K562 (cell line): Measurements from ENCODE around the gene ZMAT3. TPM values are rescaled to one million over a fixed set of nuclear protein-coding genes. Genes with fewer than 3 reads are reported as not detected.

Experiments used
- ATAC-seq: fragments of 200-7000 bp; cut with Tn5 transposase; 3 replicates; pipeline ENCODE4 v1.9.1; 2020; ENCODE audit warnings: moderate library complexity
- BruUV-seq: library from RNA; stranded (reverse); fragments of 400-500 nt; replicated peaks from 2 replicates; lab custom pipeline; 2021; lab: Mats Ljungman, UMichigan
- CTCF ChIA-PET: fragments of 300-600 bp; formaldehyde crosslinking; extraction: SDS; loops from one replicate; lab custom pipeline; 2021; ENCODE audit warnings: low intra/inter-chr PET ratio; lab: Yijun Ruan, JAX
- POLR2A ChIA-PET: fragments of 300-600, 350-650 bp; sonication (Branson Sonifier 250); formaldehyde crosslinking; extraction: SDS; loops from one replicate; lab custom pipeline; 2021; ENCODE audit warnings: antibody characterized with exemption, inconsistent platforms; lab: Yijun Ruan, JAX
- DNase-seq, 4 experiments: peaks; one replicate each; pipeline versions ENCODE4 v3.0.0 to v3.0.0-alpha.2; 2011 to 2018; ENCODE audit warnings: low spot score in 3 of 4, mixed read lengths in 3 of 4; ENCODE audit errors: extremely low read depth in 1 of 4
- FAIRE-seq: peaks from 2 replicates; lab custom pipeline; 2011; peaks lifted over from hg19 to GRCh38; lab: Jason Lieb, UNC
- H2AFZ ChIP-seq: 2 replicates; pipeline ENCODE4 v1.6.0; 2011; ENCODE audit warnings: low read depth, low read length, control low read depth, inconsistent platforms
- H3K27ac ChIP-seq: fragments of 200-600 bp; 3 replicates; pipeline ENCODE4 v1.8.0; 2011; ENCODE audit warnings: low read depth, mild to moderate bottlenecking, control low read depth, inconsistent platforms, low read length, moderate library complexity, mixed read lengths; ENCODE audit errors: extremely low read depth
- H3K27me3 ChIP-seq, 2 experiments: fragments of 300-600 bp in 1 of 2; 2 replicates in 1 of 2; 3 replicates in 1 of 2; pipeline versions ENCODE4 v1.6.0 to v1.8.0; 2011; ENCODE audit warnings: inconsistent platforms in 2 of 2, low read length in 2 of 2, mild to moderate bottlenecking in 1 of 2, mixed read lengths in 1 of 2, moderate library complexity in 1 of 2; ENCODE audit not compliant: control insufficient read depth in 2 of 2, insufficient read depth in 2 of 2
- H3K36me3 ChIP-seq: fragments of 300-600 bp; 3 replicates; pipeline ENCODE4 v1.8.0; 2011; ENCODE audit warnings: mild to moderate bottlenecking, low read length, inconsistent platforms; ENCODE audit not compliant: control insufficient read depth, insufficient read depth
- H3K4me1 ChIP-seq, 2 experiments: fragments of 200-600 bp in 1 of 2; replicated peaks in 1 of 2; 2 replicates in 1 of 2; 3 replicates in 1 of 2; pipeline versions ENCODE4 v1.5.1 to v1.8.0; 2011; ENCODE audit warnings: inconsistent platforms in 2 of 2, low read length in 2 of 2, mild to moderate bottlenecking in 1 of 2, mixed read lengths in 1 of 2, moderate library complexity in 1 of 2; ENCODE audit not compliant: control insufficient read depth in 2 of 2, insufficient read depth in 2 of 2
- H3K4me2 ChIP-seq: 2 replicates; pipeline ENCODE4 v1.6.1; 2011; ENCODE audit warnings: low read length, control low read depth, inconsistent platforms, mixed read lengths; ENCODE audit not compliant: insufficient read depth
- H3K4me3 ChIP-seq: fragments of 200-600 bp; sonication (generic), shearing (Covaris generic); 2 replicates; pipeline ENCODE4 v1.5.1; 2016; ENCODE audit warnings: control low read depth, inconsistent platforms
- H3K79me2 ChIP-seq: fragments of 200-600 bp; 3 replicates; pipeline ENCODE4 v1.8.0; 2011; ENCODE audit warnings: low read length, inconsistent platforms; ENCODE audit not compliant: control insufficient read depth, insufficient read depth
- H3K9ac ChIP-seq, 2 experiments: 2 replicates each; pipeline versions ENCODE4 v1.6.0 to v1.6.1; 2011; ENCODE audit warnings: low read depth in 2 of 2, low read length in 2 of 2, control low read depth in 1 of 2, inconsistent platforms in 1 of 2, mild to moderate bottlenecking in 1 of 2, mixed read lengths in 1 of 2; ENCODE audit not compliant: insufficient read depth in 1 of 2
- H3K9me1 ChIP-seq: one replicate; pipeline ENCODE4 v1.6.0; 2011; ENCODE audit warnings: inconsistent platforms, mild to moderate bottlenecking, low read length, moderate library complexity; ENCODE audit not compliant: control insufficient read depth, insufficient read depth
- H3K9me3 ChIP-seq: replicated peaks from 2 replicates; pipeline ENCODE4 v1.5.1; 2011; ENCODE audit warnings: low read depth, low read length, inconsistent platforms; ENCODE audit not compliant: control insufficient read depth, insufficient read depth
- H4K20me1 ChIP-seq: replicated peaks from 2 replicates; pipeline ENCODE4 v1.6.1; 2011; ENCODE audit warnings: low read length, inconsistent platforms, mixed read lengths; ENCODE audit not compliant: control insufficient read depth, insufficient read depth
- ARNT ChIP-seq, 2 experiments: fragments of 450-650 bp; IDR thresholded peaks; 2 replicates each; pipeline ENCODE4 v1.6.1; 2016; ENCODE audit warnings: mild to moderate bottlenecking in 1 of 2
- CC2D1A ChIP-seq: fragments of 450-650 bp; IDR thresholded peaks from 2 replicates; pipeline ENCODE4 v1.6.1; 2017; ENCODE audit warnings: mild to moderate bottlenecking
- HMG20B ChIP-seq: fragments of 250-450 bp; sonication (Bioruptor Pico); IDR thresholded peaks from 2 replicates; pipeline ENCODE4 v1.5.0; 2021; ENCODE audit warnings: mild to moderate bottlenecking
- KLF10 ChIP-seq: fragments of 250-450 bp; sonication (Bioruptor Pico); IDR thresholded peaks from 2 replicates; pipeline ENCODE4 v1.6.1; 2021; ENCODE audit warnings: matching md5 sums
- KLF13 ChIP-seq: fragments of 450-650 bp; IDR thresholded peaks from 2 replicates; pipeline ENCODE4 v1.6.1; 2016; ENCODE audit warnings: missing genetic modification characterization, low read depth, mild to moderate bottlenecking, missing compliant biosample characterization, moderate library complexity, borderline replicate concordance
- RBM22 ChIP-seq: fragments of 200-400 bp; formaldehyde crosslinking; IDR thresholded peaks from 2 replicates; pipeline ENCODE4 v1.6.1; 2018; ENCODE audit warnings: low read length, low read depth; ENCODE audit not compliant: poor library complexity, severe bottlenecking
- SAFB ChIP-seq: fragments of 200-400 bp; formaldehyde crosslinking; IDR thresholded peaks from 2 replicates; pipeline ENCODE4 v1.6.1; 2017; ENCODE audit warnings: low read depth, low read length, borderline replicate concordance
- SIRT6 ChIP-seq: IDR thresholded peaks from one replicate; pipeline ENCODE4 v1.6.1; 2012; ENCODE audit warnings: low read depth, mild to moderate bottlenecking, control low read depth, inconsistent platforms, low read length, moderate library complexity
- SUPT5H ChIP-seq: fragments of 450-650 bp; IDR thresholded peaks from 2 replicates; pipeline ENCODE4 v1.6.1; 2016
- TSC22D4 ChIP-seq: fragments of 450-650 bp; IDR thresholded peaks from 2 replicates; pipeline ENCODE4 v1.6.1; 2016; ENCODE audit warnings: missing genetic modification characterization, missing biosample characterization, control low read depth
- ZBED1 ChIP-seq: IDR thresholded peaks from 2 replicates; pipeline ENCODE4 v1.6.1; 2014
- ZNF444 ChIP-seq: fragments of 250-450 bp; sonication (Bioruptor Pico); IDR thresholded peaks from 2 replicates; pipeline ENCODE4 v1.4.0; 2020; ENCODE audit warnings: mild to moderate bottlenecking, moderate library complexity
- ZNF586 ChIP-seq: fragments of 450-650 bp; formaldehyde crosslinking; conservative IDR thresholded peaks from 2 replicates; pipeline ENCODE4 v1.4.0; 2020; ENCODE audit warnings: mild to moderate bottlenecking, moderate library complexity
- WGBS: fragments of 100-300 bp; shearing (Covaris generic); methylation state at CpG from one replicate; pipeline ENCODE4 v1.1.6; 2016; ENCODE audit warnings: low coverage, mixed read lengths; ENCODE audit not compliant: insufficient coverage; ENCODE audit errors: missing lambda C conversion rate; 5-methylcytosine and 5-hydroxymethylcytosine counted together
- in situ Hi-C: fragments of 300-500 bp; cut with MboI; formaldehyde crosslinking; loops from 4 replicates; pipeline ENCODE4 v1.15.0; 2018; ENCODE audit warnings: inconsistent platforms, mixed read lengths
- intact Hi-C: fragments of 100-400 bp; cut with micrococcal nuclease; formaldehyde crosslinking; loops from 2 replicates; pipeline ENCODE4 v1.14.2; 2022
- polyA plus RNA-seq, 8 experiments: library from polyadenylated mRNA; depleted of rRNA in 4 of 8; stranded (reverse) in 5 of 8; unstranded in 3 of 8; fragments of >200 nt; fragmentation: Nextera tagmentation in 2 of 8; fragmentation: Illumina TruSeq in 1 of 8; extraction: Ambion mirVana in 2 of 8; extraction: Trizol in 1 of 8; gene quantifications; 2 replicates each; pipeline versions ENCODE4 v1.2.1 to v1.2.3, GENCODE V29; 2011 to 2014; ENCODE audit warnings: inconsistent platforms in 1 of 8, missing spikeins in 1 of 8
- total RNA-seq, 7 experiments: library from RNA; depleted of rRNA in 6 of 7; stranded (reverse); fragments of >200 nt in 6 of 7; fragmentation: Illumina TruSeq in 2 of 7; extraction: Trizol in 2 of 7; gene quantifications; 2 replicates each; pipeline versions ENCODE4 v1.2.1 to v1.2.3, GENCODE V29; 2011 to 2021; ENCODE audit warnings: low replicate concordance in 1 of 7
- TF ChIP-seq, protein P1 (sequence below): IDR thresholded peaks from 2 replicates; pipeline ENCODE4 v1.6.1; 2011; ENCODE audit warnings: borderline replicate concordance, low read depth, mild to moderate bottlenecking, moderate library complexity, low read length; ENCODE audit not compliant: insufficient read depth, poor library complexity, severe bottlenecking
- TF ChIP-seq, protein P2 (sequence below): sonication (generic); formaldehyde crosslinking; IDR thresholded peaks from 2 replicates; pipeline ENCODE4 v1.5.0; 2020; ENCODE audit warnings: missing genetic modification reagents
- TF ChIP-seq, protein P3 (sequence below): IDR thresholded peaks from 2 replicates; pipeline ENCODE4 v1.6.1; 2011; ENCODE audit not compliant: insufficient read length; ENCODE audit errors: extremely low read depth
- TF ChIP-seq, protein P4 (sequence below): fragments of 450-650 bp; formaldehyde crosslinking; IDR thresholded peaks from 2 replicates; pipeline ENCODE4 v1.4.0; 2020; ENCODE audit warnings: mild to moderate bottlenecking, mixed read lengths

The ZMAT3 gene
- total and polyA plus RNA-seq, 9 of the 15 experiments (the other 6 are each of a cell fraction or from before 2014, with no cell fraction given) = 0.87 to 5.1 (median 3.9) TPM

DNA sequence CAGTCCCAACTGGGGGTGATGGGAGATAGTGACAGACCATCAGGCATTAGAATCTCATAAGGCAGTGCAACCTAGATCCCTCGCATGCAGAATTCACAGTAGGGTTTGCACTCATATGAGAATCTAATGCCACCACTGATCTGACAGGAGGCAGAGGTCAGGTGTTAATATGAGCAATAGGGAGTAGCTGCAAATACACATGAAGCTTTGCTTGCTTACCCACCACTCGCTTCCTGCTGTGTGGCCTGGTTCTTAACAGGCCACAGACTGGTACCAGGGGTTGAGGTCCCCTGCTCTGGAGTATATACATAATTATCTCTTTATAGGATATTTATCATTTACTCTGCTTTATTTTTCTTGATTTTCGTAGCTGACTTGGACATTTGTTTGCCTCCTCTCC is 36.0 kb upstream of the ZMAT3 start:
- TF ChIP-seq RBM22 (no peak), KLF13 (tag) (no peak), SIRT6 (no peak), SUPT5H (no peak), TSC22D4 (tag) (no peak), ZNF444 (CRISPR knock-in tag) (no peak), ARNT (IDR thresholded peaks at IDR 0.05) (no peak), SAFB (no peak), KLF10 (CRISPR knock-in tag) (no peak), HMG20B (CRISPR knock-in tag) (no peak), ZBED1 (no peak), ZNF586 (CRISPR knock-in tag) (no peak), CC2D1A (no peak)
- TF ChIP-seq, protein P1, sequence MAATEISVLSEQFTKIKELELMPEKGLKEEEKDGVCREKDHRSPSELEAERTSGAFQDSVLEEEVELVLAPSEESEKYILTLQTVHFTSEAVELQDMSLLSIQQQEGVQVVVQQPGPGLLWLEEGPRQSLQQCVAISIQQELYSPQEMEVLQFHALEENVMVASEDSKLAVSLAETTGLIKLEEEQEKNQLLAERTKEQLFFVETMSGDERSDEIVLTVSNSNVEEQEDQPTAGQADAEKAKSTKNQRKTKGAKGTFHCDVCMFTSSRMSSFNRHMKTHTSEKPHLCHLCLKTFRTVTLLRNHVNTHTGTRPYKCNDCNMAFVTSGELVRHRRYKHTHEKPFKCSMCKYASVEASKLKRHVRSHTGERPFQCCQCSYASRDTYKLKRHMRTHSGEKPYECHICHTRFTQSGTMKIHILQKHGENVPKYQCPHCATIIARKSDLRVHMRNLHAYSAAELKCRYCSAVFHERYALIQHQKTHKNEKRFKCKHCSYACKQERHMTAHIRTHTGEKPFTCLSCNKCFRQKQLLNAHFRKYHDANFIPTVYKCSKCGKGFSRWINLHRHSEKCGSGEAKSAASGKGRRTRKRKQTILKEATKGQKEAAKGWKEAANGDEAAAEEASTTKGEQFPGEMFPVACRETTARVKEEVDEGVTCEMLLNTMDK = no peak
- TF ChIP-seq, protein P2, sequence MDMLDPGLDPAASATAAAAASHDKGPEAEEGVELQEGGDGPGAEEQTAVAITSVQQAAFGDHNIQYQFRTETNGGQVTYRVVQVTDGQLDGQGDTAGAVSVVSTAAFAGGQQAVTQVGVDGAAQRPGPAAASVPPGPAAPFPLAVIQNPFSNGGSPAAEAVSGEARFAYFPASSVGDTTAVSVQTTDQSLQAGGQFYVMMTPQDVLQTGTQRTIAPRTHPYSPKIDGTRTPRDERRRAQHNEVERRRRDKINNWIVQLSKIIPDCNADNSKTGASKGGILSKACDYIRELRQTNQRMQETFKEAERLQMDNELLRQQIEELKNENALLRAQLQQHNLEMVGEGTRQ (CRISPR knock-in tag) = no peak
- TF ChIP-seq, protein P3, sequence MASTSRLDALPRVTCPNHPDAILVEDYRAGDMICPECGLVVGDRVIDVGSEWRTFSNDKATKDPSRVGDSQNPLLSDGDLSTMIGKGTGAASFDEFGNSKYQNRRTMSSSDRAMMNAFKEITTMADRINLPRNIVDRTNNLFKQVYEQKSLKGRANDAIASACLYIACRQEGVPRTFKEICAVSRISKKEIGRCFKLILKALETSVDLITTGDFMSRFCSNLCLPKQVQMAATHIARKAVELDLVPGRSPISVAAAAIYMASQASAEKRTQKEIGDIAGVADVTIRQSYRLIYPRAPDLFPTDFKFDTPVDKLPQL = no peak
- TF ChIP-seq, protein P4, sequence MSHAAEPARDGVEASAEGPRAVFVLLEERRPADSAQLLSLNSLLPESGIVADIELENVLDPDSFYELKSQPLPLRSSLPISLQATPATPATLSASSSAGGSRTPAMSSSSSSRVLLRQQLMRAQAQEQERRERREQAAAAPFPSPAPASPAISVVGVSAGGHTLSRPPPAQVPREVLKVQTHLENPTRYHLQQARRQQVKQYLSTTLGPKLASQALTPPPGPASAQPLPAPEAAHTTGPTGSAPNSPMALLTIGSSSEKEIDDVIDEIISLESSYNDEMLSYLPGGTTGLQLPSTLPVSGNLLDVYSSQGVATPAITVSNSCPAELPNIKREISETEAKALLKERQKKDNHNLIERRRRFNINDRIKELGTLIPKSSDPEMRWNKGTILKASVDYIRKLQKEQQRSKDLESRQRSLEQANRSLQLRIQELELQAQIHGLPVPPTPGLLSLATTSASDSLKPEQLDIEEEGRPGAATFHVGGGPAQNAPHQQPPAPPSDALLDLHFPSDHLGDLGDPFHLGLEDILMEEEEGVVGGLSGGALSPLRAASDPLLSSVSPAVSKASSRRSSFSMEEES (CRISPR knock-in tag) = no peak
- CTCF ChIA-PET = no interaction called here

More for the DNA sequence above, 36.0 kb upstream of the ZMAT3 start:
- no peak for ATAC-seq
- no peaks in the 10 kb centered on the region for H3K27me3 ChIP-seq
- no peak overlapping the region for H3K4me2 ChIP-seq
- no peak overlapping the region for H3K9ac ChIP-seq
- no peak for FAIRE-seq
- intact Hi-C loops (no loop called here), in situ Hi-C loops (no loop called here)
- no peak for DNase-seq
- H3K4me1 ChIP-seq = no peaks in the 10 kb centered on the region
- 0 out of 2 replicates have a peak, but pooled peaks cover 3% of the 10 kb centered on the region for H3K9me3 ChIP-seq
- POLR2A ChIA-PET = no interaction called here
- no peaks in the 10 kb centered on the region for H3K36me3 ChIP-seq
- BruUV-seq = no TSS peak
- H3K79me2 ChIP-seq = no peaks in the 10 kb centered on the region
- H4K20me1 ChIP-seq = no peaks in the 10 kb centered on the region
- H2AFZ ChIP-seq = no peak overlapping the region
- H3K4me3 ChIP-seq = no peak overlapping the region
- no peak overlapping the region for H3K27ac ChIP-seq
- WGBS = 50% methylated on average over 3 of the region's 3 CpGs
- H3K9me1 ChIP-seq = no peaks in the 10 kb centered on the region
